Stimulated activated CD4-positive, alpha-beta T cell treated with anti-CD3 and anti-CD28 coated beads, TNF-alpha, amount 100 ng/mL, for 24 hours (primary cell): ENCODE results near the gene ITSN1.
"Not testable (repeated sequence)": the region's sequence is repeated elsewhere in the genome, so short reads cannot be mapped to it uniquely, and the experiment has no call there.

Experiments
- DNase-seq, 3 experiments: peaks; one replicate each; pipeline ENCODE4 v3.0.0-alpha.2; 2020; ENCODE audit warnings: low read depth in 3 of 3

Gene ITSN1

GRCh38 chr21:33682992-33683627 lies 40.8 kb downstream of the ITSN1 start:
- DNase-seq, result no peak

- no peak for DNase-seq
These were observed 41.8 kb downstream of the ITSN1 start for GRCh38 chr21:33684068-33684467.

GRCh38 chr21:33684923-33685560 lies 42.7 kb downstream of the ITSN1 start:
- no peak for DNase-seq

GRCh38 chr21:33685613-33686197 lies 43.4 kb downstream of the ITSN1 start:
- no peak for DNase-seq

GRCh38 chr21:33686386-33686785 lies 44.1 kb downstream of the ITSN1 start:
- no peak for DNase-seq

GRCh38 chr21:33687634-33688033 lies 45.3 kb downstream of the ITSN1 start:
- DNase-seq, result no peak

- no peak for DNase-seq
These were observed 46.1 kb downstream of the ITSN1 start for GRCh38 chr21:33688353-33688752.

- DNase-seq, result no peak
These were observed 48.6 kb downstream of the ITSN1 start for GRCh38 chr21:33690874-33691273.

GRCh38 chr21:33691945-33692603 lies 49.8 kb downstream of the ITSN1 start:
- no peak for DNase-seq

GRCh38 chr21:33695813-33696212 lies 53.5 kb downstream of the ITSN1 start:
- no peak for DNase-seq

- DNase-seq, result no peak
These were observed 54.2 kb downstream of the ITSN1 start for GRCh38 chr21:33696465-33696864.

- DNase-seq, result no peak
These were observed 56.0 kb downstream of the ITSN1 start for GRCh38 chr21:33698087-33698860.

- no peak for DNase-seq
These were observed 57.0 kb downstream of the ITSN1 start for GRCh38 chr21:33699277-33699676.

GRCh38 chr21:33700491-33700890 lies 58.2 kb downstream of the ITSN1 start:
- no peak for DNase-seq

- no peak for DNase-seq
These were observed 61.7 kb downstream of the ITSN1 start for GRCh38 chr21:33703750-33704606.

GRCh38 chr21:33707846-33708245 lies 65.5 kb downstream of the ITSN1 start:
- DNase-seq, result no peak

- no peak for DNase-seq
These were observed 66.6 kb downstream of the ITSN1 start for GRCh38 chr21:33708874-33709273.

- DNase-seq, result no peak
These were observed 69.9 kb downstream of the ITSN1 start for GRCh38 chr21:33712022-33712803.

GRCh38 chr21:33721081-33721480 lies 78.8 kb downstream of the ITSN1 start:
- no peak for DNase-seq

- not testable (repeated sequence) for DNase-seq
These were observed 86.8 kb downstream of the ITSN1 start for GRCh38 chr21:33729139-33729538.
